A673 (cell line): ENCODE results near the gene BLOC1S4. TPM values are rescaled to one million over a fixed set of nuclear protein-coding genes. Genes with fewer than 3 reads are reported as not detected.
"Not testable (repeated sequence)": the region's sequence is repeated elsewhere in the genome, so short reads cannot be mapped to it uniquely, and the experiment has no call there.

Experiments used
- BruUV-seq: library from RNA; stranded (reverse); fragments of 400-500 nt; replicated peaks from 2 replicates; lab custom pipeline; 2021; lab: Mats Ljungman, UMichigan
- CTCF ChIA-PET: fragments of 300-600 bp; sonication (Branson Sonifier 250); formaldehyde crosslinking; loops from one replicate; lab custom pipeline; 2022; ENCODE audit warnings: antibody characterized with exemption; lab: Charles Lee
- POLR2A ChIA-PET: fragments of 300-600 bp; sonication (Branson Sonifier 250); formaldehyde crosslinking; loops from one replicate; lab custom pipeline; 2022; ENCODE audit warnings: antibody characterized with exemption; ENCODE audit not compliant: low non-redundant PET; lab: Charles Lee
- DNase-seq: peaks from one replicate; pipeline ENCODE4 v3.0.0-alpha.2; 2015; ENCODE audit warnings: low spot score
- H3K27ac ChIP-seq: fragments of 200-600 bp; sonication (generic); 2 replicates; pipeline ENCODE4 v1.5.1; 2016; ENCODE audit warnings: mixed run types, low read depth, mild to moderate bottlenecking, mixed read lengths, antibody characterized with exemption, low read length; ENCODE audit not compliant: poor library complexity, severe bottlenecking
- H3K27me3 ChIP-seq: fragments of 200-600 bp; sonication (generic); replicated peaks from 2 replicates; pipeline ENCODE4 v1.6.1; 2017; ENCODE audit warnings: mixed run types, low read depth, mild to moderate bottlenecking, mixed read lengths, antibody characterized with exemption, low read length; ENCODE audit not compliant: insufficient read depth, poor library complexity
- H3K36me3 ChIP-seq: fragments of 200-600 bp; sonication (generic); 2 replicates; pipeline ENCODE4 v1.6.1; 2016; ENCODE audit warnings: mixed run types, mild to moderate bottlenecking, mixed read lengths, antibody characterized with exemption, low read length; ENCODE audit not compliant: insufficient read depth, poor library complexity, severe bottlenecking
- H3K4me1 ChIP-seq: fragments of 200-600 bp; sonication (generic); 2 replicates; pipeline ENCODE4 v1.6.1; 2017; ENCODE audit warnings: mixed run types, mild to moderate bottlenecking, mixed read lengths, antibody characterized with exemption, low read length; ENCODE audit not compliant: insufficient read depth, poor library complexity, severe bottlenecking
- H3K4me3 ChIP-seq: fragments of 200-600 bp; sonication (generic); 2 replicates; pipeline ENCODE4 v1.5.1; 2016; ENCODE audit warnings: low read depth, mixed run types, mild to moderate bottlenecking, mixed read lengths, low read length; ENCODE audit not compliant: poor library complexity, severe bottlenecking
- H3K9me3 ChIP-seq: fragments of 200-600 bp; sonication (generic); 2 replicates; pipeline ENCODE4 v1.6.1; 2016; ENCODE audit warnings: mixed run types, low read depth, mild to moderate bottlenecking, mixed read lengths, antibody characterized with exemption, low read length; ENCODE audit not compliant: poor library complexity, severe bottlenecking
- EZH2 ChIP-seq: fragments of 200-600 bp; sonication (generic); IDR thresholded peaks from 2 replicates; pipeline ENCODE4 v1.6.1; 2017; ENCODE audit warnings: borderline replicate concordance, low read depth, mild to moderate bottlenecking, mixed read lengths, antibody characterized with exemption, low read length; ENCODE audit not compliant: poor library complexity, severe bottlenecking
- intact Hi-C: fragments of 100-400 bp; cut with micrococcal nuclease; formaldehyde crosslinking; loops from one replicate; pipeline ENCODE4 v1.10.0; 2022; ENCODE audit not compliant: unreplicated experiment
- total RNA-seq: library from RNA; stranded (reverse); gene quantifications from 2 replicates; pipeline ENCODE4 v1.2.3, GENCODE V29; 2021
- TF ChIP-seq, protein P1 (sequence below): fragments of 300-800, 200-600 bp; sonication (generic); conservative IDR thresholded peaks from 2 replicates; pipeline ENCODE4 v1.5.1; 2017; ENCODE audit warnings: low read depth, mild to moderate bottlenecking, antibody characterized with exemption, low read length, moderate library complexity, mixed read lengths

BLOC1S4 gene
- total RNA-seq, 1 experiment from 2014 or later = 12.3 TPM

DNA sequence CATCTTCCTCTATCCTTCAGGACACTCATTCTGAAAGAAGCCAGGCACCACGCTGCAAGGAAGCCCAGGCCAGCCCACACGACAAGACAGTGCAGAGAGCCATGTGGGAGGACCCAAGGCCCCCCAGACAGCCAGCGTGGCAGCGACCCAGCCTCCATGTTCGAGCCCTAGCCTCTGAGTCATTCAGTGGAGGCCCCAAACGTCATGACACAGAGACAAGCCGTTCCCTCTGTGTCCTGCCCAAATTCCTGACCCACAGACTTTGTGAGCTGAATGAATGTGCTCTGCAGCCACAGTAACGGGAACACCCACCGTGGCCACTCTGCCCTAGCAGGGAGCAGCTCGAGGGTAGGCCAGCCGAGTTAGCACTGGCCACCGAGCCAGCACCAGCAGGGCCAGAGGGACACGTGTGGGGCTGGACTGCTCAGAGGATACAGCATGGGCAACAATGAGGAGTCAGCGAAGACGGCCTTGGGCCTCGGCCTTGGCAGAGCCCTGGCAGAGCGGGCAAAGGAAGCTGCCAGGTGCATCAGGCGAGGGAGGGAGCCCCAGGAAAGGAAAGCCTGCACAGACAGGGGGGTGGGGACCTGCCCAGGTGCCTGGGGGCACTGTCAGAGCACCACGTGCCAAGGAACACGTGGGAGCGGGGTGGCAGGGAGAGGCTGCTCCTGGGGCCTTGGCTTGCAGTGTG, 8.6 kb downstream of the BLOC1S4 start:
- CTCF ChIA-PET = no interaction called here
- POLR2A ChIA-PET = no interaction called here
- intact Hi-C loops = loop anchor here (5.0 kb wide), 1 partner anchor 263 kb away; no protein-coding TSS in a partner anchor
- BruUV-seq = no TSS peak
- TF ChIP-seq, protein P1, sequence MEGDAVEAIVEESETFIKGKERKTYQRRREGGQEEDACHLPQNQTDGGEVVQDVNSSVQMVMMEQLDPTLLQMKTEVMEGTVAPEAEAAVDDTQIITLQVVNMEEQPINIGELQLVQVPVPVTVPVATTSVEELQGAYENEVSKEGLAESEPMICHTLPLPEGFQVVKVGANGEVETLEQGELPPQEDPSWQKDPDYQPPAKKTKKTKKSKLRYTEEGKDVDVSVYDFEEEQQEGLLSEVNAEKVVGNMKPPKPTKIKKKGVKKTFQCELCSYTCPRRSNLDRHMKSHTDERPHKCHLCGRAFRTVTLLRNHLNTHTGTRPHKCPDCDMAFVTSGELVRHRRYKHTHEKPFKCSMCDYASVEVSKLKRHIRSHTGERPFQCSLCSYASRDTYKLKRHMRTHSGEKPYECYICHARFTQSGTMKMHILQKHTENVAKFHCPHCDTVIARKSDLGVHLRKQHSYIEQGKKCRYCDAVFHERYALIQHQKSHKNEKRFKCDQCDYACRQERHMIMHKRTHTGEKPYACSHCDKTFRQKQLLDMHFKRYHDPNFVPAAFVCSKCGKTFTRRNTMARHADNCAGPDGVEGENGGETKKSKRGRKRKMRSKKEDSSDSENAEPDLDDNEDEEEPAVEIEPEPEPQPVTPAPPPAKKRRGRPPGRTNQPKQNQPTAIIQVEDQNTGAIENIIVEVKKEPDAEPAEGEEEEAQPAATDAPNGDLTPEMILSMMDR = no peak
- TF ChIP-seq EZH2 = no peak
- H3K27ac ChIP-seq = no peak overlapping the region
- no peaks in the 10 kb centered on the region for H3K9me3 ChIP-seq
- peaks cover 12% of the 10 kb centered on the region for H3K4me1 ChIP-seq
- H3K27me3 ChIP-seq = no peaks in the 10 kb centered on the region
- H3K36me3 ChIP-seq = no peaks in the 10 kb centered on the region
- no peak overlapping the region for H3K4me3 ChIP-seq
- no peak for DNase-seq

DNA sequence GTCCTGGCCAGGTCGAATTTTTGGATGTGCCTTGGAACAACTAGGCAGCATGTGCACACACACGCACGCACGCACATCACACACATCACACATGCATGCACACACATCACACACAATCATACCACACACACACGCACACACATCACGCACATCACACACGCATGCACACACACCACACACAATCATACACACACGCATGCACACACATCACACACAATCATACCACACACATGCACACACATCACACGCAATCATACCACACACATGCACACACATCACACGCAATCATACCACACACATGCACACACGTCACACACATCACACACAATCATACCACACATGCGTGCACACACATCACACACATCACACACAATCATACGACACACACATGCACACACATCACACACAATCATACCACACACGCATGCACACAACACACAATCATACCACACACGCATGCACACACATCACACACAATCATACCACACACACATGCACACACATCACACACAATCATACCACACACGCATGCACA, 9.5 kb downstream of the BLOC1S4 start:
- H3K27me3 ChIP-seq, H3K4me3 ChIP-seq, POLR2A ChIA-PET, intact Hi-C loops, H3K27ac ChIP-seq, DNase-seq, H3K9me3 ChIP-seq, BruUV-seq, H3K36me3 ChIP-seq, CTCF ChIA-PET: not testable (repeated sequence)
- H3K4me1 ChIP-seq = peaks cover 12% of the 10 kb centered on the region

DNA sequence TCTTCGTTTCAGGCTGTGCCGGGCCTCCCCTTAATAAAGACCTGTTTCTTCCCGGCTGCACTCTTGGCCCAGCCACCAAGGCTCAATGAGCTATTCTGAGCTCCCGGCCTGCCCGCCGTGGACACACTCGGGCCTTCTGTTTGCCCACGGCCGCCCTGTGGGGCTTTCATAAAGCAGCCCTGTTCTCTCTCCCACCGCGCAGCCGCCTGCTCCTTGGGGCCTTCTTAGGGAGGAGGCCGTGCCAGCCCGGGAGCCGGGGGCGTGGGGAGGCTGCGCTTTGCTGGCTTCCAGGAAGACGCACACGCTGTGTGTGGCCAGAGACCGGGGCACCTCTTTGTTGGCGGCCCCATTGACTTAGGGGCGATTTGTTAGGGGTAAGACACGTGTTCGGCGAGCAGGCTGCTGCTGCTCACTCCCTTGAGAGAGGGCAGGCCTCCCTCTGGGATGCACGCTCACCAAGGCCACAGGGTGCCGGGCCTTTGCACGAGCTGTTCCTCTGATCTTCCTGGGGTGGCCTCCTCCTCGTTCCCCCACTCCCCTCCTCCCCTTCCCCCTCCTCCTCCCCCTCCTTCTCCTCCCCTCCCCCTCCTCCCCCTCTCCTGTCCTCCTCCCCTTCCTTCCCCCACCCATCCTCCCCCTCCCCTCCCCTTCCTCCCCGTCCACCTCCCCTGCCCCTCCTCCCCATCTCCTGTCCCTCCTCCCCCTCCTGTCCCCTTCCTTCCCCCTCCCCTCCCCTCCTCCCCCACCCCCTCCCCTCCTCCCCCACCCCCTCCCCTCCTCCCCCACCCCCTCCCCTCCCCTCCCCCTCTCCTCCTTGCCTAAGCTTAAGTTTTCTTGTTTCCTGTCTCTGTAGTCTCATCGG, 11.3 kb downstream of the BLOC1S4 start:
- intact Hi-C loops = no loop called here
- H3K4me1 ChIP-seq = peaks cover 12% of the 10 kb centered on the region
- no peaks in the 10 kb centered on the region for H3K9me3 ChIP-seq
- BruUV-seq = no TSS peak
- peak; percentile 46 for DNase-seq
- H3K36me3 ChIP-seq = no peaks in the 10 kb centered on the region
- no peak overlapping the region for H3K4me3 ChIP-seq
- H3K27ac ChIP-seq = peak overlapping the region; percentile 37
- POLR2A ChIA-PET = no interaction called here
- no peaks in the 10 kb centered on the region for H3K27me3 ChIP-seq
- TF ChIP-seq, protein P1 = no peak
- TF ChIP-seq EZH2 = no peak
- CTCF ChIA-PET = no interaction called here
